B cell (primary cell): Measurements from ENCODE around the gene CBLB.

Source experiments
- EZH2 ChIP-seq: IDR thresholded peaks from 2 replicates; pipeline ENCODE4 v1.6.1; 2012; ENCODE audit warnings: borderline replicate concordance, low read depth, mild to moderate bottlenecking, moderate library complexity, low read length; ENCODE audit not compliant: insufficient read depth, poor library complexity, severe bottlenecking
- TF ChIP-seq, protein P1 (sequence below): fragments of 200-600 bp; IDR thresholded peaks from one replicate; pipeline ENCODE4 v1.8.0; 2022; ENCODE audit warnings: antibody characterized with exemption, mild to moderate bottlenecking

DNA sequence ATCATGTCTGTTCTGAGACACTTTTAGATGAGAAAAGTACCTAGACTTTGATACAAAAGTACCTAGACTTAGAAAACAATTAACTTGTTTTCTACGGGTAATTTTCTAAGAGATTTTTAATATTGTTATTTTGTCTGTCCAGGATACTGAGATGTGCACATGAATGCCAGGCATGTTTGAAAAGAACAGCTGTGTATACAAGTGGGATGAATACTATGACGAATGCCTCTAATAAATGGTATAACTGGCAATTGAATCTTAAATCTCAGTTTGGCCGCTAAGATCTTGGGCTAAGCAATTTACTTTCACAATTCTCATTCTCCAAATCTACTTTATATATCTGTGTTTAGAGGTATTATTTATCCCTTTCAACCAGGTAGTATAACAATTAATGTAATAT is 207.4 kb downstream of the CBLB start:
- TF ChIP-seq, protein P1, sequence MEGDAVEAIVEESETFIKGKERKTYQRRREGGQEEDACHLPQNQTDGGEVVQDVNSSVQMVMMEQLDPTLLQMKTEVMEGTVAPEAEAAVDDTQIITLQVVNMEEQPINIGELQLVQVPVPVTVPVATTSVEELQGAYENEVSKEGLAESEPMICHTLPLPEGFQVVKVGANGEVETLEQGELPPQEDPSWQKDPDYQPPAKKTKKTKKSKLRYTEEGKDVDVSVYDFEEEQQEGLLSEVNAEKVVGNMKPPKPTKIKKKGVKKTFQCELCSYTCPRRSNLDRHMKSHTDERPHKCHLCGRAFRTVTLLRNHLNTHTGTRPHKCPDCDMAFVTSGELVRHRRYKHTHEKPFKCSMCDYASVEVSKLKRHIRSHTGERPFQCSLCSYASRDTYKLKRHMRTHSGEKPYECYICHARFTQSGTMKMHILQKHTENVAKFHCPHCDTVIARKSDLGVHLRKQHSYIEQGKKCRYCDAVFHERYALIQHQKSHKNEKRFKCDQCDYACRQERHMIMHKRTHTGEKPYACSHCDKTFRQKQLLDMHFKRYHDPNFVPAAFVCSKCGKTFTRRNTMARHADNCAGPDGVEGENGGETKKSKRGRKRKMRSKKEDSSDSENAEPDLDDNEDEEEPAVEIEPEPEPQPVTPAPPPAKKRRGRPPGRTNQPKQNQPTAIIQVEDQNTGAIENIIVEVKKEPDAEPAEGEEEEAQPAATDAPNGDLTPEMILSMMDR, result no peak
- no peak for TF ChIP-seq EZH2
